GM10266 (cell line): ENCODE data around the gene TLR8.

ENCODE experiments used
- DNase-seq: peaks from one replicate; pipeline ENCODE4 v3.0.0; 2012; ENCODE audit errors: extremely low spot score
- CTCF ChIP-seq: IDR thresholded peaks from 2 replicates; pipeline ENCODE4 v1.5.1; 2012; ENCODE audit warnings: mild to moderate bottlenecking, low read depth; ENCODE audit not compliant: control insufficient read depth, insufficient read depth; ENCODE audit errors: missing control alignments

TLR8 gene

GRCh38 chrX:12906046-12906761 lies at the start of gene TLR8:
Gene TLR8, plus strand, starts transcription at chrX:12906620. Its CDS starts 87 bp downstream, at chrX:12906707.
- TF ChIP-seq CTCF, result no peak
- no peak for DNase-seq

- no peak for TF ChIP-seq CTCF
- no peak for DNase-seq
Measured at GRCh38 chrX:12865359-12865758, 41.1 kb upstream of the TLR8 start.

GRCh38 chrX:12866451-12867377 lies 39.7 kb upstream of the TLR8 start, which contains the start of gene TLR7:
Gene TLR7, plus strand, starts transcription at chrX:12867072. Its CDS starts 507 bp downstream, at chrX:12867579.
- peak; percentile 8 for DNase-seq
- TF ChIP-seq CTCF, result no peak

- TF ChIP-seq CTCF, result no peak
- DNase-seq, result no peak
Measured at GRCh38 chrX:12867685-12868084, 38.7 kb upstream of the TLR8 start.

GRCh38 chrX:12868747-12869146 lies 37.7 kb upstream of the TLR8 start:
- no peak for TF ChIP-seq CTCF
- DNase-seq, result no peak

- DNase-seq, result no peak
- TF ChIP-seq CTCF, result no peak
Measured at GRCh38 chrX:12871257-12871656, 35.2 kb upstream of the TLR8 start.
